HG02610 (cell line): ENCODE measurements around the gene ZNF331.
"Not testable (repeated sequence)": the region's sequence is repeated elsewhere in the genome, so short reads cannot be mapped to it uniquely, and the experiment has no call there.

Experiments used
- ATAC-seq: cut with Tn5 transposase; IDR thresholded peaks from one replicate; pipeline ENCODE4 v1.9.1; 2021; ENCODE audit warnings: mild to moderate bottlenecking, moderate library complexity; ENCODE audit not compliant: unreplicated experiment

Gene ZNF331

DNA sequence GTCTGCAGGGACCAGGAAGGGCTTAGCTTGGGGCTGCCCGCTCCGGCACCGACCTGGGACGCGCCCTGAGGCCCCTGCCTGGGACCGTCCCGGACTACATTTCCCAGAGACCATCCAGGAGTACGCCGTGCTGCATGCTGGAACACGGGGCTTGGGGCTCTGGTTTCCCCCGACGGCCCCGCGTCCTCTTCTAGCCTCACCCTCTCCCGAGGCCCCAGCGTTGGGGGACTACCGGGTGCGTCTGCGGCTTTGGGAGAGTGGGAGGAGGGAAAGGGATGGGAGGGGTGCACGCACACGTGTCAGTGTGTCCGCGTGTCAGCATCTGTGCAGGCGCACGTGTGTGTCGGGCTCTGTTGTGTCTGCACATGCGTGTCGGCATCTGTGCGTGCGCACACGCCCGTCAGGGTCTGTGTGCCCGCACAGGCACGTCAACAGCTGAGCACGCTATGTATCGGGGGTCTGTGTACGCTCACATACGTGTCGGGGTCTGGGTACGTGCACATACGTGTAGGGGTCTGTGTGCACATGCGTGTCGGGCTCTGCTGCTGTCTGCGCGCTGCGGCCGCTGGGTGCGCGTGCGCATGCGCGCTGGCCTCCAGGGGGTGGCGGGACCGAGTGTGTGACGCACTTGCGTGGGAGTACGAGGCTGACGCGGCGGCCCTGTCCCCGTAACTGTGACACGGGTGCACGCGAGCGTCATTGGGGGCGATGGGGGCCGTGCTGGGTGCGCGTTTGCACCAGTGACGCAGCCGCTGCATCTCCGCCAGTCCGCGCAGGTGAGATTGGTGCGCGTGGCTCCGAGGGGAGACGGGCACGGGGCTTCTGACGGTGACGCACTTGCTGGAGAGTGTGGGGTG is at the start of gene ZNF331:
ZNF331 (plus strand) TSS at position 625 of the 857 bp plus-strand sequence. CDS start 31,232 bp downstream, outside the sequence.
- ATAC-seq, result peak; percentile 59

DNA sequence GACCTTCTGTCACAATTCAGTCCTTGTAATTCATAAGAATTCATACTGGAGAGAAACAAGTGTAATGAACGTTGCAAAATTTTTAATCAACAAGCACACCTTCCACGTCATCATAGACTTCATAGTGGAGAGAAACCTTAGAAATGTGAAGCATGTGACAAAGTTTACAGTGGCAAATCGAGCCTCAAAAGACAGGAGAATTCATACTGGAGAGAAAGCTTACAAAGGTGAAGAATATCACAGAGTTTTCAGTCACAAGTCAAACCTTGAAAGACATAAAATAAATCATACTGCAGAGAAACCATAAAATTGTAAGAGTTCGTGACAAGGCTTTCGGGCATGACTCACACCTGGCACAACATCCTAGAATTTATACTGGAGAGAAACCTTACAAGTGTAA is 45.8 kb upstream of the ZNF331 start:
- ATAC-seq, result no peak

DNA sequence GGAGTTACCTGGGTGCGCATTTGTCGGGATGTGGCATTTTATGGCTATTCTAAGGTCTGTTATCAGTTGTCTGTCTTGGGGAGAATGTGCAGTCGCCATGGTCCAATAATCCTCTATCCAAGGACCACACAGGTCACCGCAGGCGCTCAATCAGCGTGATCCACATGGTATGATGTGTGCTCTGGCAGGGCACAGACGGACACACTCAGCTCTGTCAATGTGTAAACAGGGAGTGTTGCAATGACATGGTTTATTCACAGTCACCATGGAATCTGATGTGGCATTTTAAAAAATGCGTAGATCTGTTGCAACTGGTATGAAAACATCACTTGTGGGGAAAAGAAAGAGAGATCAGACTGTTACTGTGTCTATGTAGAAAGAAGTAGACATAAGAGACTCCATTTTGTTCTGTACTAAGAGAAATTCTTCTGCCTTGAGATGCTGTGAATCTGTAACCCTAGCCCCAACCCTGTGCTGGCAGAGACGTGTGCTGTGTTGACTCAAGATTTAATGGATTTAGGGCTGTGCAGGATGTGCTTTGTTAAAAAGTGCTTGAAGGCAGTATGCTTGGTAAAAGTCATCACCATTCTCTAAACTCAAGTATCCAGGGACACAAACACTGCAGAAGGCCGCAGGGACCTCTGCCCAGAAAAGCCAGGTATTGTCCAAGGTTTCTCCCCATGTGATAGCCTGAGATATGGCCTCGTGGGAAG is 40.5 kb upstream of the ZNF331 start:
- not testable (repeated sequence) for ATAC-seq

DNA sequence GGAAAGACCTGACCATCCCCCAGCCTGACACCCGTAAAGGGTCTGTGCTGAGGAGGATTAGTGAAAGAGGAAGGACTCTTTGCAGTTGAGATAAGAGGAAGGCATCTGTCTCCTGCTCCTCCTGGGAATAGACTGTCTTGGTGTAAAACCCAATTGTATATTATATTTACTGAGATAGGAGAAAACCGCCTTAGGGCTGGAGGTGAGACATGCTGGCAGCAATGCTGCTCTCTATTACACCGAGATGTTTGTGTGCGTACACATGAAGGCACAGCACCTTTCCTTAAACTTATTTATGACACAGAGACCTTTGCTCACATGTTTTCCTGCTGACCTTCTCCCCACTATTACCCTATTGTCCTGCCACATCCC is 39.9 kb upstream of the ZNF331 start:
- not testable (repeated sequence) for ATAC-seq

GRCh38 chr19:53503151-53503550 is 34.8 kb upstream of the ZNF331 start:
- not testable (repeated sequence) for ATAC-seq

- not testable (repeated sequence) for ATAC-seq
Measured at GRCh38 chr19:53503671-53504364, 34.1 kb upstream of the ZNF331 start.

GRCh38 chr19:53504365-53504703 is 33.6 kb upstream of the ZNF331 start:
- ATAC-seq, result not testable (repeated sequence)

DNA sequence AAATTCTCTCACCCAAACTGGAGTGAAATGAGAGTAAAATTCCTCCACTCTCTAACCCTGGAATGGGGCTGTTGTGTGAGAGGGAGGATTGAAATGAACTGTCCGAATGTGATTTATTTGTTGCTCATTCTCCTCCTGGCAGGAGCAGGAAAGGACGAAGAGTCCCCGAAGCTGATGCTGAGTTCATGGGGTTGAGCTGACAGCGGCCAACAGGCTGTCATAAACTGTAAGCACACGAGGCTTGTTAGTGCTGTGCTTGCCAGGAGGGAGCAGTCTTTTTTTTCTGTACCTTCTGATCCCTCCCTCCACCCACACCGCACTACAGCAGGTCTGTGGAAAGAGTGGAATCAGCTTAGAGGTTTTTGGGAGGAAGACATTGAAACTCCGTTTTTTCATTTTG is 33.1 kb upstream of the ZNF331 start:
- no peak for ATAC-seq

- no peak for ATAC-seq
Measured at GRCh38 chr19:53506728-53507127, 31.2 kb upstream of the ZNF331 start.

DNA sequence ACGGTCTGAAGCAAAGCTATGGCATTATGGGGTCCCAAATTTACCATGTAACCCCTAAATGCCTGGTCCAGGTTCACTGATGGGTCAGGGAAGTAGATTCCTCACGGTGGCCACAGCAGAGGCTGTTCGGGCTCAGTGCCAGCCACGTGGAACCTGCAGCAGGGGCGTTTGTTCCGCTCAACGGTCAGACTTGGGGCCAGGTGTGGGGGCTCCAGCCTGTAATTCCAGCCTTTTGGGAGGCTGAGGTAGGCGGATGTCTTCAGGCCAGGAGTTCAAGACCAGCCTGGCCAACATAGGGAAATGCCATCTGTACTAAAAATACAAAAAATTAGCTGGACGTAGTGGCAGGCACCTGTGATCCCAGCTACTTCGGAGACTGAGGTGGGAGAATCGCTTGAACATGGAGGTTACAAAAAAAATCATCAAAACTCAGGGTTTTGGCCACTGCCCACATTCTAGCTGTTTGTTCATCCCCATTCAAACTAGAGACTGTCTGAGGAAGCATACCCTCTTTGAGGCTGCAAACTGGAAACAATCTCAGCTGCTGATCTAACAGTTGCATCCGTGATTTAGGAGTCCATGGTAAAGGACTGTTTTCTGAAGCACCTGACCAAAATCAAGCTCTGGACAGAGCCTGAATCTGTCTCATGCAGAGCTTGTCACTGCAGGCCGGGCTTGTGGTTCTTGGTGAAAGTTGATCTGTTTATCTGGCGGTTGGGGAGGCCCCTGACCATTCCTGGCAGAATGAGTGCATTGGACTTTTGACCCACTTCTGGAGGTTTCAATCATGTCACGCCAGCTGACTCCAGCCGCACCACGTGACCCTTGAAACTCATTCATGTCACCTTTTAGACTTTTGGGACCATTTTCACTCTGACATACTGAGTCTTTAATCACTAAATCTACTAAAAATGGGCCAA is 30.2 kb upstream of the ZNF331 start:
- ATAC-seq, result no peak

DNA sequence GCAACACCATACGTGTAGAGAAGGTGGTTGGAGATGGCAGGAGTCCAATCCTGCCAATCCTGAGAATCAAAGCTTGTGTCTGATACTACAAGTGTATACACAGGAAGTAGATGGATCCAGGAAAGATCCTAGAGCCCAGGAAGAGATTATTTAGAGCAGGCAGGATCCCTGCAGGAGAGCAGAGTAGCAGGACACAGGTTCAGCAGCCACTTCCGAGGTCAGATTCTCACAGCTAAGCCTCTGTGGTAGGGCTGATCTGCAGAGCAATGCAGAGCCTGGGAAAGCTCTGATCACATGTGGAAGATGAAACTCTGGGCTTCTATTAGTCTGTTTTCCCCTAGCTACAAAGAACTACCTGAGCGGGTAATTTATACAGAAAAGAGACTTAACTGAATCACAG is 28.5 kb upstream of the ZNF331 start:
- ATAC-seq, result no peak

DNA sequence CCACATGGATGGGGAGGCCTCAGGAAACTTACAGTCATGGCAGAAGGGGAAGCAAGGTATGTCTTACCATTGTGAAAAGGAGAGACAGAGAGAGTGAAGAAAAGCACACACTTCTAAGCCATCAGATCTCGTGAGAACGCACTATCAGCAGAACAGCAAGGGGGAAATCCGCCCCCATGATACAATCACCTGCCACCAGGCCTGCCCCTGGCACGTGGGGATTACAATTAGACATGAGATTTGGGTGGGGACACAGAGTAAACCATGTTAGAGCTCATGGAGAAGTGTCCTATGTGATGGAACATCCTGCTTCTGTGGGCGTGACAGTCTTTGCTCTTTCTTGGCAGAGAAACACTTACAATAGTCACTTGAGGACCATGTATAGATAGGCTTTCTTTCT is 28.1 kb upstream of the ZNF331 start:
- no peak for ATAC-seq

GRCh38 chr19:53511357-53511756 is 26.6 kb upstream of the ZNF331 start:
- no peak for ATAC-seq

DNA sequence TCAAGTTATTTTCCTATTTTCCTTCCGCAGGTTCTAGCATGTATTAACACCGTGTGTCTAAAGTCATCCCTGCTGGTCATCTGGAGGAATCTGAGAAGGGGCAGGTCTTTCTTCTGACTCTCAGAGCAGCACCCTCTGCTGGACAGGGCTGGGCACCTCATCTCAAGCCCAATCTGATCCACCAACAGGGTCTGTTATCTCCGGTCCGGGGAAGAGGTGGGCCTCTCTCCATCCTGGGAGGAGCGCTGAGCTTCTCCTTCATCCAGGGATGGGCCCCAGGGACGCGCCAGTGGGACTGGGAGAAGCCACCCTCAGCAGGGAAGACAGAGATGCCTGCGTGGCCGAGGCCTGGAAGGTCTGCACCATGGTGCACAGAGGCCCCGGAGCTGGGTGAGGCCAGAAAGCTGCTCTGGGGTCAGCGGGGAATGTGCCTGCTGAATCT is 26.0 kb upstream of the ZNF331 start:
- no peak for ATAC-seq

GRCh38 chr19:53515047-53515446 is 22.9 kb upstream of the ZNF331 start:
- not testable (repeated sequence) for ATAC-seq

DNA sequence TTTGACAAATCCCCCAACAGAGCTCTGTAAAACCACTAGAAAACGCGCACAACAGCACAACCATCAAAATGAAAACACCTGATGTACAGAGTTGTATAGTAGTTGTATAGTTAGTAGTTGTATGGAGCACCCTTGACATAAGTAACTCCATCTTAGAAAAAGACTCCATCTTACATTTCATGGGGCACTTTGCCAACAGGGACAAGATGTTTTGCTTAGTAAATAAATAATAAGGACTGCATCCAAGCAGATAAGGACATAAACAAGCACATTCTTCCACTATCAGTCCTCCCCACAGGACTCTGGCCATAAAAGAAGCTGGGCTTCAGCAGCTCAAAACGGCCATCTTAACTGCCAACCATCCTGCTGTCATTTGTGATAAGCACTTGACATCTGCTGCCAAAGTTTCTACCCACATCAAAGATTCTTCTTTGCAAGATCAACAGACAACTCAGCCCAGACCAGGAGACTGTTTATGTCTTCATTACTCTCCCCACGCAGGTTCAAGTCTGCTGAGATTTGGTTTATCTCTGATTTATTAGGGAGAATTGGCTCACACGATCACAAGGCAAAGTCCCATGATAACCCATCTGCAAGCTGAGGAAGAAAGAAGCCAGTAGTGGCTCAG is 20.7 kb upstream of the ZNF331 start:
- no peak for ATAC-seq

GRCh38 chr19:53518121-53518520 is 19.8 kb upstream of the ZNF331 start:
- ATAC-seq, result no peak

- ATAC-seq, result no peak
Measured at GRCh38 chr19:53518716-53519115, 19.2 kb upstream of the ZNF331 start.

DNA sequence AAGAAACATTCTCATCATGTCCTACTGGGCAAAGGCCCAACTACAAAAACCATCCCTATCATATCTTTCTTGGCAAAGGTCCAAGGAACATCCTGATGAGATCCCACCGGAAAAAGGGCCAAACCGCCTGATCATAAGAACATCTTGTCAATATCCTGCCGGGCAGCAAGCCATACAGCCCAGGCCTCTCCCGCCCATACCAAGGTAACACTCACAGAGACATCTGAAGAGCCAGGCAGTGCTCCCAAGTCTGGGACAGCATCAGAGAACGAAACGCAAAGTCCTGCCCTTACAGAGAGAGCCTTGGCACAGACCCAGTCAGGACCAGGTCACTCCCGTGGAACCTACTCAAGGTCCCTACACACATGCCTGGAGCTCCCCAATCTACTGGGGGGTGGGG is 18.5 kb upstream of the ZNF331 start:
- ATAC-seq, result no peak

DNA sequence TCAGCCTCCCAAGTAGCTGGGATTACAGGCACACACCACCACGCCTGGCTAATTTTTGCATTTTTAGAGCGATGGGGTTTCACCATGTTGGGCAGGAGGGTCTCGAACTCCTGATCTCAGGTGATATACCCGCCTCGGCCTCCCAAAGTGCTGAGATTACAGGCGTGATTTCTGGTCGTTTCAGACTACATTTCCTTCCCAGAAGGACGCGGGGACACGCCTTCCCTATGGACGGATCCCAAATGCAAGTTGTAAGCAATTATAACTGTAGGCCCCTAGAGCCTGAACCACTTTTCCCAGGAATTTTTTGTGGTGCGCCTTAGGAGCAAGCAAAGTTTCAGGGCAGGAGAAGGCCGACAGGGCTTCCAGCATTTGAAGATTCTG is 17.8 kb upstream of the ZNF331 start:
- no peak for ATAC-seq
